ENCODE measurements around the gene G2E3.

G2E3 gene

GRCh38 chr14:30655124-30655523 lies 96.2 kb downstream of the G2E3 start:
- DNase-seq (ENCODE audit: low read depth in 2 of 3, low spot score in 1 of 3) = no peak

- no peak for DNase-seq (ENCODE audit: low read depth in 2 of 3, low spot score in 1 of 3)
These were observed 96.7 kb downstream of the G2E3 start for GRCh38 chr14:30655658-30656057.

- DNase-seq (ENCODE audit: low read depth in 2 of 3, low spot score in 1 of 3) = peak in 1 of 3 donors; percentile 6
These were observed 97.3 kb downstream of the G2E3 start for GRCh38 chr14:30656190-30656632.

GRCh38 chr14:30657050-30657449 lies 98.1 kb downstream of the G2E3 start:
- DNase-seq (ENCODE audit: low read depth in 2 of 3, low spot score in 1 of 3) = no peak

- no peak for DNase-seq (ENCODE audit: low read depth in 2 of 3, low spot score in 1 of 3)
These were observed 98.7 kb downstream of the G2E3 start for GRCh38 chr14:30657606-30658163.

- DNase-seq (ENCODE audit: low read depth in 2 of 3, low spot score in 1 of 3) = no peak
These were observed 99.7 kb downstream of the G2E3 start for GRCh38 chr14:30658645-30659044.

GRCh38 chr14:30669594-30669993 lies 110.6 kb downstream of the G2E3 start:
- DNase-seq (ENCODE audit: low read depth in 2 of 3, low spot score in 1 of 3) = no peak

All from stimulated activated CD4-positive, alpha-beta T cell treated with anti-CD3 and anti-CD28 coated beads, Interleukin-12 subunit alpha, Interleukin-12 subunit beta, amount 100 ng/mL, for 48 hours (primary cell).